ENCODE results near the gene SLC13A5.

Gene SLC13A5

GRCh38 chr17:6636616-6637457 is 76.3 kb downstream of the SLC13A5 start:
- no peak for FAIRE-seq

GRCh38 chr17:6636105-6636504 is 77.1 kb downstream of the SLC13A5 start:
- no peak for FAIRE-seq
